Non-pigmented ciliary epithelial cell (primary cell): ENCODE results near the gene ABCA13.
"Not testable (repeated sequence)": the region's sequence is repeated elsewhere in the genome, so short reads cannot be mapped to it uniquely, and the experiment has no call there.

Experiments
- DNase-seq: peaks from one replicate; pipeline ENCODE4 v3.0.0-alpha.2; 2010; ENCODE audit warnings: low read depth

Gene ABCA13

DNA sequence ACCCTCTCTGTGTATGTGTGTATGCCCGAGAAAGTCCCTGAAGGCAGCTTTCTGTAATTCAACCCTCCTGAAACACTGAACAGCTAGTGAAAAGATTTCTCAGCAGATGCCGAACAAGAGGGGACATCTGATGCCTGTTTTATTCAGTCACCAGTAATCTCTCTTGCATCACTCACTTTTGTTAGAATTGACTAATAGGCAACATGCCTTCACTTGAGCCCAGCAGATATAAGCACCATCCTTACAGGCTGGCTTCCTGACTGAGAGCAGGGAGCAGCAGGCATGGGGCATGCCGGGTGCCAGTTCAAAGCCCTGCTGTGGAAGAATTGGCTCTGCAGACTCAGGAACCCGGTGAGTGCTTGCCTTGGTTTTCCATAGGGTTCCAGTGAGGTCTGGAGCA, at the start of gene ABCA13:
Gene ABCA13, plus strand, starts transcription at position 257 of the 400 bp plus-strand sequence. Its CDS starts 26 bp downstream, at position 283.
- no peak for DNase-seq

GRCh38 chr7:48126037-48126436, 45.2 kb upstream of the ABCA13 start:
- no peak for DNase-seq

- DNase-seq = peak; percentile 72
Measured at GRCh38 chr7:48130658-48131108, 40.6 kb upstream of the ABCA13 start.

- DNase-seq = no peak
Measured at GRCh38 chr7:48132792-48133191, 38.5 kb upstream of the ABCA13 start.

DNA sequence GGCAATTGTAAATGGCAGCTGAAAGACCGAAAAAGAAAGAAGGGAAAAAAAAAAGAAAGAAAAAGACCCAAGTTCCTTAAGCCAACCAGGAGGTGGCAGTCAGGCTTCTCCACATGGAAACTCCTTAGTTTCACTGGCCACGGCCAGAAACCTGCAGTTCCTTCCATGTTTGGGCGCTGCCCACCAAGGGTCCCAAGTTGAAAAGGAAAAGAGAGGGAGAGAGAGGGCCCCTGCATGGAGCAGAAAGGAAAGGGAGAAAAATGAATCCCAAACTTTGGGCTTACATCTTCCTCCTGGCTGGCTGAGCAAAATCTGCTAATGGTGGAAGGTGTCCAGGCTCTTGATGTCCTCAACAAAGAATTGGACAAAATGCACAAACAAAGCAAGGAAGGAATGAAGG, 31.8 kb upstream of the ABCA13 start:
- DNase-seq = no peak

GRCh38 chr7:48140001-48140681, 31.1 kb upstream of the ABCA13 start:
- no peak for DNase-seq

DNA sequence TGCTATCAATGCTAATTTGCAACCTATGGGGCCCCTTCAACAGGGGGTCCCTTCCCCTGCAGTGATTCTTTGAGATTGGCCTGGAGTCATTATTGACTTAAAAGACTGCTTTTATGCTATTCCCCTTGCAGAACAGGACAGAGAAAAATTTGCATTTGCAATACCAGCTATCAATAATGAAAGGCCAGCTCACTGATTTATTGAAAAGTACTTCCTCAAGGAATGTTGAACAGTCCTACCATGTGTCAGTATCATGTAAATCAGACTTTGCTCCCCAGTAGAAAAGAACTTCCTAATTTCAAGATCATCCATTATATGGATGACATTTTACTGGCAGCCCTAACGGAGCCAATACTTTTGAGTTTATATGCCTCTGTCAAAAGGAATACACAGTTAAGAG, 29.7 kb upstream of the ABCA13 start:
- DNase-seq = no peak

DNA sequence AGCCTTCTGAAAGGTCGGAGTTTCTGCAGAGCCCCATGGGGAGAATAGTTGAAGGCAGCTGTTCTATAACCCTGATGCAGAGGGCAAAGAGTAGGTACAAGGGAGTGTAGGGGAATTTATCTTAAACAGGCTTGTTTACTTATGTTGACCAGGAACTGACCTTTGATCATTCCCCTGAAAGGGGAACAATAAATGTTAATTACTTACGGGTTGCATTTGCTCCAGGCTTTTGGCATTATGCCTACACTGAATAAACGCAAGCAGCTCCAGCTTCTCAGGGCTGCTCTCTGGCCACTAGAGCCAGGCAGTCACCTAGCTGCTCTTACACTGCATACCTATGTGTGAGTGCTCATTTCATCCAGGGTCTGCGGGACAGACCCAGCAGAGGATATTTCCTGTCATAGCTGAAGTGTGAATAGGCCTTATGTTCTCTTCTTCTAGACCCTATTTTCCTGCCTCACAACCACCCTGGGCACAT, 26.9 kb upstream of the ABCA13 start:
- no peak for DNase-seq

GRCh38 chr7:48147078-48147591, 24.1 kb upstream of the ABCA13 start:
- no peak for DNase-seq

DNA sequence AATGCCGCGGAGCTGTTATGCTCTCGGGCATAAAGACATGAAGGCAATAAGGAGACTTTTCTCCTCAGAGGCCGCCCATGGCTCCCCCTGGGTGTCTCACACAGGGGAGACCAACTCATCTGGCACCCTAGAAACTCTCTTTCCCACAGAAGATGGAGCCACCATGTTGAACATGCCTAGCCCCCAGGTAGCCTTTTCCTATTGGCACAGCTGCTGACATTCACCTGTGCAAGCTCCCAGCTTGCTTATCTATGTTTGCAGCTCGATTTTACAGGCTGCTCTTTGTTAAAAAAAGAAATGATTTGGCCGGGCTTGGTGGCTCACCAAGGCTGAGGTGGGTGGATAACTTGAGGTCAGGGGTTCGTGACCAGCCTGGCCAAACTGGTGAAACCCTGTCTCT, 23.6 kb upstream of the ABCA13 start:
- DNase-seq = not testable (repeated sequence)

DNA sequence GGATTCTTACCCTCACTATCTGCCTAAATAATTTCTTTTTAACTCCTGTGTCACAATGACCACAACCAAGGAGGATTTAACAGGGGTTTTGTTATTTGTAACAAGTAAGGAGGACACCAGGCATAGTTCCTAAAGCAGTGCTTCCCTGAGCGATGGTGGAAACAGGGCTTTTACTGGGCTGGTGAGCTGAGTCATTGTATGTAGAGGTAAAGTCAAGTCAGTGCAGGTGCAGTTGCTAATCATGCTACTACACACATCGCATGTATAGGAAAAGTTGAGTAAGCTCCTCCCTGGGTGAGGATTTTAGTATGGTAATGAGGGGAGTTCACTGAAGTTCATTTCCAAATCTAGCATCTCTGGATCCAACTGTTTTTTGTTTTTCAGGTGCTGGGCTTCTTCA, 22.9 kb upstream of the ABCA13 start:
- DNase-seq = no peak

DNA sequence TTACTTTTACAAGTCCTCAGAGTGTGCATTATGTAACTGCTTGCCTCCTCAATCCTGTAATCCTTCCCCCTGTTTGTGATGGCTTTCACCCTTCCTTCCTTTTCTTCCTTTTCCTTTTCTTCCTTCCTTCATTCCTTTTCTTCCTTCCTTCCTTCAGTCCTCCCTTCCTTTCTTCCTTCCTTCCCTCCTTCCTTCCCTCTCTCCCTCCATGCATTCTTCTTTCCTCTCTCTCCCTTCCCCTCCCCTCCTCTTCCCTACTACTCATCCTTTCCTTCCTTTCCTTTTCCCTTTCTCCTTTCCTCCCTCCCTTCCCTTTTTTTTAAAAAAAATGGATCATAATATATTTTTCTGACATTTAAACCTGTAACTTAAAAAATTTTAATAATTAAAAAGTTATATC, 22.2 kb upstream of the ABCA13 start:
- no peak for DNase-seq

- no peak for DNase-seq
Measured at GRCh38 chr7:48150086-48150485, 21.2 kb upstream of the ABCA13 start.

DNA sequence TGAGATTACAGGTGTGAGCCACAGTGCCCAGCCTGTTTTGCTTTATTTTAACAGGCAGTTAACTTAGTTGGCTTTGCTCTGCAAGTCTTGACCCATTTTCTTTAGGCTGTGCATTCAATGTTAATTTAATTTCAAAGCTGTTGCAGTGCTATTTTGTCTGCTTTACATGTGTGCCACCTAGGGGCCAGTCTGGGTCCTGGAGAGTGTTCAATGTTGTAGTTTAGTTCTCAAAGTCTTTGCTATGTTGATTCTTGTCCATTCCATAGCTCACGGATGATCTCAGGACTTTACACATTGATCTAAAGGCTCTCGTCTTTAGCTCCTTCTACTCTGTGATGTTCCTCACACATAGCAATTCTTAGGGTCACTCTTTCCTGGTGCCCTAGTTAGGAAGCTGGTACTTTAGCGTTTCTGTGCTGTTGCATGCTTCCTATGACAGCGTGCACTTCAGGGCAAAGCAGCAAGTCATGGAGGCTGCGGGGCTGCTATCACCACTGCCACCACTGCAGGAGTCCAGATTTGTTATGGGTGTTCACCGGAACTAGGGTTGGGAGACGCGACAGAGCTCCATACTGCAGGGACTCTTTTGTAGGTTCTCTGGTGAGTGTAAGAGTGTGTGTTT, 16.4 kb upstream of the ABCA13 start:
- DNase-seq = no peak

- peak; percentile 45 for DNase-seq
Measured at GRCh38 chr7:48158404-48158803, 12.9 kb upstream of the ABCA13 start.

DNA sequence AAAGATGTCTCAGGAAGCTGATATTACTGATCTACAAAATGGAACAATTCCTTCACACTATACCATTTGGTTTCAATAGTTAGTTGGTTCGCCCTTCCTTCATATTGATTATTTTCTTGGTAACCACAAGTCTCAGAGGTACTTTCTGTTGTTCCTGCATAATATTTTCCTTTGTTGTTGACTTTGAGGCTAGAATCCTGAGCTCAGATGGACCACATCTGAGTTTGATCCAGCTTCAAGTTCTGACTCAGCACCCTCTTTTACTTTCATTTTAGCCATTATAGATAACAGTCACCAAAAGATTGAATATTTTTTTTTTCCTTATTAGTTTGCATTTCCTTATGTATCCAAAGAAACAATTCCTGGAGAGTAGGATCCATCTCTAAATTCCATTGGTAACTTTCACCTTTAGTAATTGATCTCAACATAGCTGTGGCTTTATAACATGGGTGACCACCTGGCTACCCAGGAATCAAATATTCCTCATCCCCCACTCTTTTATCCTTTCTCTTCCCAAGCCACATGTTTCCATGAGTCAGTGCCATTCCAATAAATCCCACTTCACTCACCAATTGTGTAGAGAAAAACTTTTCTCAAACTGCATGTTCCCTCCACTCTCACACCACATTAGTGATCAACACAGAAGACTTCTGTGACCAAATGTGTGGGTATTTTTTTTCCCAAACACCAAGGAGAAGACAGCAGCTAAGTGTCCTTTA, 9.7 kb upstream of the ABCA13 start:
- DNase-seq = no peak

GRCh38 chr7:48165157-48165556, 6.1 kb upstream of the ABCA13 start:
- DNase-seq = no peak

DNA sequence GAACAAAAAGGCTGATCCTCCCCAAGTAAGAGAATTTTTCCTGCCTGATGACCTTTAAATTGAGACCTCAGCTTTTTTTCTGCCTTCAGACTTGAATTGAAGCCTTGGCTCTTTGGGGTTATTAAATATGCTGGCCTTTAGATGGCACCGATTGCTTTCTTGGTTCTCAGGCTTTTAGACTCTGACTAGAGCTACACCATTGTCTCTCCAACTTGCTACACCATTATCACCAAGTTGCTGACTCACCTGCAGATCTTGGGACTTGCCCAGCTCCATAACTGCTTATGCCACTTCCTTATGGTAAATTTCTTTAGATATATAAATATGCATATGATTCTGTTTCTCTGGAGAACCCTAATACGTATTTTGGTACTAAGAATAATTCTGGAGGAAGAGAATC, 3.1 kb upstream of the ABCA13 start:
- DNase-seq = peak; percentile 37

DNA sequence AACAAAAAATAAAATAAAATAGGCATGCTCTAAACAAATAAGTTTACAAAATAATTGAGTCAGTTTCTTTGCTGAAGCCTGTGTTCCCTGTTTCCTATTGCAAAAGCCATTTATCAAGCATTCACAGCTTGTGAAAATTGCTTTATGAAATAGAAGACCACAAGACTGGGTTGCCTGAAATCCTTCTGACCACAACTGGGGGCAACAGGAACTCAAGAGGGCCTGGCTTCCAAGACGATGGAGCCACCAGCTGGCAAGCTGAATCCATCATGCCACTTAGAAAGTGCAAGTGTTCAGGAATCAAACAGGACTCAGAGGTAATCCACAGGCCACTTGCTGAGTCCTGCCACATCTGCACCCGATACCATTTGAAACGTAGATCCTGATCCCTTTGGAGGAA, 752 bp upstream of the ABCA13 start:
- DNase-seq = no peak

DNA sequence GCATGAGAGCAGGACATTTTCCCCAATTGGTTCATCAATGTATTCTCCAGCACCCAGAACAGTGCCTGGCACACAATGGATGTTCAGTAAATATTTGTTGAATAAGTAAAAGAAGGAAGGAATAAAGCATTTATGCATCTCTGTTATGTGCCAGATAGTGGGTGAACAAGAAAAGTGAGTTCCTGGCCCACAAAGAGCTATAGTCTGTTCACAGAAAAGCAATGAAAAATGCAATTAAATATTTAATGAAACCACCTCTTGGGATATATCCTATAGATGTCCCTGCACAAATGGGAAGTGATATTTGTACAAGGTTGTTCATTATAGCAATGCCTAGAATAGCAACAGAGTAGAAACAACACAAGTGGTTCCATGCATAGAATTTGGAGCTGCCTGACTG, 2.1 kb downstream of the ABCA13 start:
- DNase-seq = no peak

DNA sequence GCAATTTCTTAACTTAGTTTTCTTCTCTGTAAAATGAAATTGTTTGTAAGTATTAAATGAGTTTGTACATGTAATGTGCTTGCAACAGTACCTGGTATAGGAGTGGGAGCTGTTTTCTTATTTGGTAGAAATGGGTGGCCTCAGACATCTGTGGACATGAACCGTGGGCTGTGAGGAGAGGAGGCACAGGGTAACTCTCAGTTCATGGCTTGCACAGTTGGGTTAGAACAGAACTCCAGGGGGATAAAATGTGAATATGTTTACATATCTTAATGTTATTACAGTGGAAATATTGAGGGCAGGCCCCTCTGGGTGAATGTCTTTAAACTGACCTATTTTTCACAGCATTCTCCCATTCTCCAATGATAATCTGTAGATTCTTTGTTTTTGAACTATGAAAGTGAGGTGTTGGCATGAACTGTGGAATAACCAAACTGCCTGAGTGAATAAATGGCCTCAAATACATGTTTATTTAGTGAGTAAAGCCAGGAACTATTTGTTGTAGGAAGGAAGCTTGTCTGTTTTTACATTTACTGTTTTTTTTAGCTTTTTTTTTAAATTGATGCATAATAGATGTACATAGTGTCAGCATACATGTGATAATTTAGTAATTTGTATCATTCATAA, 2.6 kb downstream of the ABCA13 start:
- DNase-seq = no peak

- no peak for DNase-seq
Measured at GRCh38 chr7:48175019-48175418, 3.8 kb downstream of the ABCA13 start.
